SH-SY5Y (cell line): ENCODE results near the gene IRAK2.

Experiments used
- GATA2 ChIP-seq: IDR thresholded peaks from 2 replicates; pipeline ENCODE4 v1.6.1; 2011; ENCODE audit warnings: mild to moderate bottlenecking, low read depth, low read length
- GATA3 ChIP-seq: IDR thresholded peaks from 2 replicates; pipeline ENCODE4 v1.6.1; 2011; ENCODE audit warnings: low read depth, mild to moderate bottlenecking, low read length, moderate library complexity

DNA sequence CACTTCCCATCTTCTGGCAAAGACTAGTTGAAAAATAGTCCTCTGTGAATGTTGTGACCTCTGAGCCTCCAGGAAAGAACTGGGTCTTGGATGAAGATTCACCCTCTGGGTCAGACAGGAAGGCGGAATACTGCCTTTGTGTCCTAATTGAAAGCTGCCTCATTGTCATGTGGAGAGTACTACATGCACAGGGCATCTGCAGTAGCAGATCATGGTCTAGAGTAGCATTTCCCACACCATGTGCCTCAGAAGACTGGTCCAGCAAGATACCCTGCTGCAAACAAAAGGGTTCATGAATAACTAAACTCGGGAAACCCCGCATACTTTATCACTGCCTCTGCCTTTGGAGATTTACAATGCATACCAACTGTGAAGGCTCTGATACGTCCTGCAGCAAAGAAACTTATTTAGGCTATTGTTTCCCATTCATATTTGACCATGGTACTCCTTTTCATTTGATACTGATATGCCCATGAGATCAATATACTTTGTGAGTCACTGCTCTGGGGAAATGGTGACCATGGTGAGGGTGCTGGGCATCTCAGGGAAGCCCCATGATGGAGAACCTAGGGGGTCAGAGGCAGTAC, 22.7 kb downstream of the IRAK2 start:
- no peak for TF ChIP-seq GATA3
- TF ChIP-seq GATA2, result no peak
